IMR-90 (cell line): ENCODE data around the gene PTK6. TPM values are rescaled to one million over a fixed set of nuclear protein-coding genes. Genes with fewer than 3 reads are reported as not detected.

Experiments
- ATAC-seq: fragments of 200-7000 bp; cut with Tn5 transposase; 2 replicates; pipeline ENCODE4 v1.9.1; 2020; ENCODE audit warnings: low read depth, mild to moderate bottlenecking, moderate library complexity
- BruUV-seq: library from RNA; stranded (reverse); fragments of 400-500 nt; replicated peaks from 2 replicates; lab custom pipeline; 2021; lab: Mats Ljungman, UMichigan
- CTCF ChIA-PET: fragments of 300-600 bp; formaldehyde crosslinking; extraction: SDS; loops from one replicate; lab custom pipeline; 2021; ENCODE audit warnings: antibody characterized with exemption; lab: Yijun Ruan, JAX
- POLR2A ChIA-PET: fragments of 300-600 bp; sonication (Branson Sonifier 250); formaldehyde crosslinking; loops from one replicate; lab custom pipeline; 2022; ENCODE audit warnings: antibody characterized with exemption; ENCODE audit not compliant: unreplicated experiment; lab: Charles Lee
- DNase-seq: peaks from one replicate; pipeline ENCODE4 v3.0.0; 2013
- H2AFZ ChIP-seq: replicated peaks from 2 replicates; pipeline ENCODE3; 2013; ENCODE audit warnings: low read length, mild to moderate bottlenecking; ENCODE audit not compliant: poor library complexity
- H2AK5ac ChIP-seq: 2 replicates; pipeline ENCODE4 v1.6.1; 2013; ENCODE audit warnings: low read depth, low read length, inconsistent platforms
- H2AK9ac ChIP-seq: replicated peaks from 2 replicates; pipeline ENCODE3; 2013; ENCODE audit warnings: mild to moderate bottlenecking, low read depth, low read length, moderate library complexity; ENCODE audit not compliant: poor library complexity
- H2BK120ac ChIP-seq: 2 replicates; pipeline ENCODE4 v1.6.1; 2013; ENCODE audit warnings: low read depth, low read length, inconsistent platforms
- H2BK15ac ChIP-seq: 3 replicates; pipeline ENCODE4 v1.6.1; 2013; ENCODE audit warnings: low read depth, low read length, inconsistent platforms
- H2BK20ac ChIP-seq: 2 replicates; pipeline ENCODE4 v1.6.1; 2013; ENCODE audit warnings: low read depth, mild to moderate bottlenecking, inconsistent platforms, low read length, moderate library complexity
- H2BK5ac ChIP-seq: 2 replicates; pipeline ENCODE4 v1.6.1; 2013; ENCODE audit warnings: mild to moderate bottlenecking, low read depth, low read length, inconsistent platforms; ENCODE audit not compliant: poor library complexity, severe bottlenecking
- H3K14ac ChIP-seq: replicated peaks from 2 replicates; pipeline ENCODE4 v1.6.1; 2013; ENCODE audit warnings: low read depth, low read length, inconsistent platforms
- H3K18ac ChIP-seq: 2 replicates; pipeline ENCODE4 v1.6.1; 2013; ENCODE audit warnings: low read depth, low read length, control low read depth
- H3K23ac ChIP-seq: 2 replicates; pipeline ENCODE4 v1.6.1; 2013; ENCODE audit warnings: low read depth, low read length, inconsistent platforms
- H3K27ac ChIP-seq: 2 replicates; pipeline ENCODE4 v1.5.1; 2013; ENCODE audit warnings: mild to moderate bottlenecking, control low read depth, low read length; ENCODE audit not compliant: insufficient read depth
- H3K27me3 ChIP-seq: 2 replicates; pipeline ENCODE4 v1.6.1; 2013; ENCODE audit warnings: low read length; ENCODE audit not compliant: control insufficient read depth, insufficient read depth
- H3K36me3 ChIP-seq: 2 replicates; pipeline ENCODE4 v1.6.1; 2013; ENCODE audit warnings: low read length, mixed read lengths; ENCODE audit not compliant: control insufficient read depth, insufficient read depth
- H3K4ac ChIP-seq: 2 replicates; pipeline ENCODE4 v1.6.1; 2013; ENCODE audit warnings: low read depth, low read length, inconsistent platforms
- H3K4me1 ChIP-seq: 2 replicates; pipeline ENCODE4 v1.6.1; 2013; ENCODE audit warnings: low read length, mixed read lengths; ENCODE audit not compliant: control insufficient read depth, insufficient read depth
- H3K4me2 ChIP-seq: 2 replicates; pipeline ENCODE4 v1.6.1; 2013; ENCODE audit warnings: low read depth, mild to moderate bottlenecking, control low read depth, low read length, moderate library complexity
- H3K4me3 ChIP-seq: 2 replicates; pipeline ENCODE4 v1.5.1; 2013; ENCODE audit warnings: low read depth, mild to moderate bottlenecking, control low read depth, low read length, moderate library complexity; ENCODE audit not compliant: insufficient read depth
- H3K56ac ChIP-seq: 2 replicates; pipeline ENCODE4 v1.6.1; 2013; ENCODE audit warnings: low read length, inconsistent platforms; ENCODE audit not compliant: insufficient read depth; ENCODE audit errors: extremely low read depth
- H3K79me1 ChIP-seq, 2 experiments: 2 replicates each; pipeline ENCODE4 v1.6.1; 2013; ENCODE audit warnings: low read length in 2 of 2, inconsistent platforms in 1 of 2, low read depth in 1 of 2
- H3K9ac ChIP-seq: 2 replicates; pipeline ENCODE4 v1.6.1; 2013; ENCODE audit warnings: low read depth, low read length, control low read depth
- H3K9me1 ChIP-seq: 2 replicates; pipeline ENCODE4 v1.6.1; 2013; ENCODE audit warnings: low read length, inconsistent platforms; ENCODE audit not compliant: insufficient read depth
- H3K9me3 ChIP-seq: 2 replicates; pipeline ENCODE4 v1.6.1; 2013; ENCODE audit warnings: low read length; ENCODE audit not compliant: control insufficient read depth, insufficient read depth
- H4K20me1 ChIP-seq: 2 replicates; pipeline ENCODE4 v1.6.1; 2013; ENCODE audit warnings: low read length, inconsistent platforms; ENCODE audit not compliant: insufficient read depth
- H4K5ac ChIP-seq: 2 replicates; pipeline ENCODE4 v1.6.1; 2013; ENCODE audit warnings: mild to moderate bottlenecking, low read depth, low read length, control low read depth
- H4K8ac ChIP-seq, 2 experiments: 2 replicates each; pipeline ENCODE4 v1.6.1; 2013; ENCODE audit warnings: low read depth in 2 of 2, low read length in 2 of 2, control low read depth in 1 of 2, inconsistent platforms in 1 of 2
- H4K91ac ChIP-seq: 2 replicates; pipeline ENCODE4 v1.6.1; 2013; ENCODE audit warnings: low read depth, low read length, inconsistent platforms; ENCODE audit not compliant: insufficient read depth
- BHLHE40 ChIP-seq: fragments of 150-350 bp; IDR thresholded peaks from 2 replicates; pipeline ENCODE4 v1.6.1; 2016; ENCODE audit warnings: mild to moderate bottlenecking, low read depth, low read length
- CEBPB ChIP-seq: IDR thresholded peaks from 2 replicates; pipeline ENCODE4 v1.6.1; 2012; ENCODE audit warnings: low read depth, low read length, improper control_type of control experiment
- MXI1 ChIP-seq: IDR thresholded peaks from 2 replicates; pipeline ENCODE4 v1.6.1; 2012; ENCODE audit warnings: low read depth, mild to moderate bottlenecking, low read length, moderate library complexity, borderline replicate concordance
- POLR2A ChIP-seq: IDR thresholded peaks from 2 replicates; pipeline ENCODE4 v1.6.1; 2012; ENCODE audit warnings: mild to moderate bottlenecking, low read depth, low read length
- RFX5 ChIP-seq: IDR thresholded peaks from 2 replicates; pipeline ENCODE4 v1.8.0; 2012; ENCODE audit warnings: low read depth, mild to moderate bottlenecking, low read length, moderate library complexity
- WGBS, 2 experiments: methylation state at CpG; one replicate each; pipeline versions ENCODE4 v1.1.5 to v1.1.7; 2013; ENCODE audit warnings: missing lambda C conversion rate in 2 of 2; ENCODE audit not compliant: insufficient read length in 1 of 2; ENCODE audit errors: extremely low coverage in 2 of 2; 5-methylcytosine and 5-hydroxymethylcytosine counted together
- dilution Hi-C: fragments of 300-500 bp; cut with HindIII; formaldehyde crosslinking; loops from one replicate; pipeline ENCODE4 v1.14.3; 2018; ENCODE audit warnings: low sequenced_read_pairs; ENCODE audit not compliant: unreplicated experiment
- in situ Hi-C: fragments of 300-500 bp; cut with MboI; formaldehyde crosslinking; loops from 3 replicates; pipeline ENCODE4 v1.14.3; 2019; ENCODE audit warnings: low sequenced_read_pairs, inconsistent platforms, mixed read lengths
- intact Hi-C: fragments of 100-400 bp; cut with micrococcal nuclease; formaldehyde crosslinking; loops from 2 replicates; pipeline ENCODE4 v1.10.0; 2022
- polyA plus RNA-seq, 3 experiments: library from polyadenylated mRNA; depleted of rRNA; stranded (reverse); fragments of >200 nt; gene quantifications; 2 replicates each; pipeline ENCODE4 v1.2.3, GENCODE V29; 2012; ENCODE audit warnings: low replicate concordance in 1 of 3
- total RNA-seq: library from RNA; depleted of rRNA; stranded (reverse); fragments of >200 nt; gene quantifications from 2 replicates; pipeline ENCODE4 v1.2.3, GENCODE V29; 2012

Gene PTK6
- total and polyA plus RNA-seq, 2 of the 4 experiments (the other 2 are of a cell fraction) = not detected

DNA sequence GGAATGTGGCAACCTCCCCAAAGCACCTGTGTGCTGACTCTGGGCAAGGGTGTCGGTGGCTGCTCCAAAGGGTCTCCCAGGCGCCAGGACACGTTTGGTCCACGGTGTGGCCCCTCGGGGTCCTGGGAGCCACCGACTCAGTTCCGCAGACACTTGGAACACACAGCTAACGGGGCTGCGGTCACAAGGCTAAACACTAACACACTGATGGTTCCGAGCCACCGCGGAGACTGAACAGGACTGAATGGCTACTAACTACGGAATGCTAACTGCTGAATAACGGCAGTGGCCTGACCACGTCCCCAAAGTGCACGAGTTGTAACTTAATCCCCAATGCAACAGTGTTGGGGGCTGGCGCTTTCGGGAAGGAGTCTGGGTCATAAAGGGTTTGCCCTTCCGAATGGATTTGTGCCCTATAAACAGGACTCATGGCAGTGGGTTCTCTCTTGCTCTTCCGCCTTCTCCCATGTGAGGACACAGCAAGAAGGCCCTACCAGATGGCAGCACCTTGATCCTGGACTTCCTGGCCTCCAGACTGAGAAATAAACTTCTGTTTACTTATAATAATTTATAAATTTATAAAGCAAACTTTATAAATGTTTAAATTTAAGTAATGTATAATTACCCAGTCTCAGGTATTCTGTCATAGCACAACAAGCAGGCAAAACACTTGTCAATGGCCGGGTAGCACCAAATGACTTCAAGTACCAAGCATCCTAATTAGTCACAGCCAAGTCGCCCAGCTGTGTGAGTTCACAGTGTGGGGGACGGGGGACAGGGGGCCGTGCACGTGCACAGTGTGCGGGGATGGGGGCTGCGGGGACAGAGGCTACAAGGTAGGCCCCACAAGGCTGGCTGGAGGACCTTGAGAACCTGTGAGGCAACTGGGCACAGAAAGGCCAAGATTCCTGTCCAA lies 36.0 kb downstream of the PTK6 start:
- TF ChIP-seq CEBPB (no peak), RFX5 (no peak), MXI1 (no peak), BHLHE40 (peak; percentile 24; the same call in 1 of the 2 replicates), POLR2A (no peak)
- Histone ChIP-seq H3K27ac (no peak overlapping the region), H3K79me1 (no peaks in the 10 kb centered on the region), H3K23ac (no peak overlapping the region), H4K5ac (no peak overlapping the region), H2AK9ac (no peak overlapping the region), H3K4me2 (no peak overlapping the region), H3K36me3 (no peaks in the 10 kb centered on the region), H2BK5ac (no peak overlapping the region), H3K9me1 (no peaks in the 10 kb centered on the region), H2AFZ (no peak overlapping the region), H2AK5ac (no peak overlapping the region), H3K4ac (no peak overlapping the region), H4K8ac (no peak overlapping the region), H3K27me3 (peaks cover 48% of the 10 kb centered on the region), H2BK120ac (no peak overlapping the region), H3K9me3 (peaks cover 22% of the 10 kb centered on the region), H3K56ac (no peak overlapping the region), H3K4me3 (no peak overlapping the region), H3K9ac (no peak overlapping the region), H3K14ac (no peak overlapping the region), H3K4me1 (0 out of 2 replicates have a peak, but pooled peaks cover 3% of the 10 kb centered on the region), H4K20me1 (no peaks in the 10 kb centered on the region; the same call in 1 of the 2 replicates), H3K18ac (no peak overlapping the region), H4K91ac (no peak overlapping the region), H2BK15ac (no peak overlapping the region), H2BK20ac (no peak overlapping the region)
- DNase-seq (no peak), ATAC-seq (no peak)
- no TSS peak for BruUV-seq
- POLR2A ChIA-PET = interaction anchor here (0.6 kb wide), 1 partner anchor 27 kb away, joined by 5 read pairs; no protein-coding TSS in a partner anchor
- CTCF ChIA-PET = no interaction called here
- dilution Hi-C loops (no loop called here), in situ Hi-C loops (no loop called here), intact Hi-C loops (no loop called here)
- WGBS, 2 experiments = 80% methylated on average over 8 of the region's 27 CpGs; no CpG with 5 or more reads in 1 of the 2 experiments
